ENCODE results near the gene RYR2. TPM values are rescaled to one million over a fixed set of nuclear protein-coding genes. Genes with fewer than 3 reads are reported as not detected.

RYR2 gene
- total RNA-seq, 1 donor = not detected

DNA sequence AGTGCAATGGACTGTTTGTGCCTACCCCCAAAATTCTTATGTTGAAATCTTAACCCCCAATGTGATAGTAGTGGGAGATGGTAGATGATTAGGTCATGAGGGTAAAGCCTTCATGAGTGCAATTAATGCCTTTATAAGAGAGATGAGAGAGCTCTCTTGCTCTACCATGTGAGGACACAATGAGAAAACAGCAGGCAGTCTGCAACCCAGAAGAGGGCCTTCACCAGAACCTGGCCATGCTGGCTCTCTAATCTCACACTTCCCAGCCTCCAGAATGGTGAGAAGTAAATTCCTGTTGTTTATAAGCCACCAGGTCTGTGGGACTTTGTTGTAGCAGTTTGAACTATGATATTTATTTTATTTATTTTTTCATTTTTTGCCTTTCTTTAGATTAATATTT is 21.0 kb downstream of the RYR2 start:
- no peak overlapping the region for H3K4me3 ChIP-seq (ENCODE audit: low read depth, low read length)
- no peak for DNase-seq (ENCODE audit: low read depth)
- TF ChIP-seq CTCF (IDR thresholded peaks at IDR 0.05; ENCODE audit: insufficient read depth, low read length) = no peak

- no peak for DNase-seq (ENCODE audit: low read depth)
- TF ChIP-seq CTCF (IDR thresholded peaks at IDR 0.05; ENCODE audit: insufficient read depth, low read length) = no peak
- H3K4me3 ChIP-seq (ENCODE audit: low read depth, low read length) = no peak overlapping the region
Measured at GRCh38 chr1:237065903-237066302, 23.9 kb downstream of the RYR2 start.

- H3K4me3 ChIP-seq (ENCODE audit: low read depth, low read length) = no peak overlapping the region
- no peak for TF ChIP-seq CTCF (IDR thresholded peaks at IDR 0.05; ENCODE audit: insufficient read depth, low read length)
- no peak for DNase-seq (ENCODE audit: low read depth)
Measured at GRCh38 chr1:237070519-237070918, 28.5 kb downstream of the RYR2 start.

GRCh38 chr1:237071641-237072420 is 29.8 kb downstream of the RYR2 start:
- DNase-seq (ENCODE audit: low read depth) = no peak
- no peak for TF ChIP-seq CTCF (IDR thresholded peaks at IDR 0.05; ENCODE audit: insufficient read depth, low read length)
- no peak overlapping the region for H3K4me3 ChIP-seq (ENCODE audit: low read depth, low read length)

DNA sequence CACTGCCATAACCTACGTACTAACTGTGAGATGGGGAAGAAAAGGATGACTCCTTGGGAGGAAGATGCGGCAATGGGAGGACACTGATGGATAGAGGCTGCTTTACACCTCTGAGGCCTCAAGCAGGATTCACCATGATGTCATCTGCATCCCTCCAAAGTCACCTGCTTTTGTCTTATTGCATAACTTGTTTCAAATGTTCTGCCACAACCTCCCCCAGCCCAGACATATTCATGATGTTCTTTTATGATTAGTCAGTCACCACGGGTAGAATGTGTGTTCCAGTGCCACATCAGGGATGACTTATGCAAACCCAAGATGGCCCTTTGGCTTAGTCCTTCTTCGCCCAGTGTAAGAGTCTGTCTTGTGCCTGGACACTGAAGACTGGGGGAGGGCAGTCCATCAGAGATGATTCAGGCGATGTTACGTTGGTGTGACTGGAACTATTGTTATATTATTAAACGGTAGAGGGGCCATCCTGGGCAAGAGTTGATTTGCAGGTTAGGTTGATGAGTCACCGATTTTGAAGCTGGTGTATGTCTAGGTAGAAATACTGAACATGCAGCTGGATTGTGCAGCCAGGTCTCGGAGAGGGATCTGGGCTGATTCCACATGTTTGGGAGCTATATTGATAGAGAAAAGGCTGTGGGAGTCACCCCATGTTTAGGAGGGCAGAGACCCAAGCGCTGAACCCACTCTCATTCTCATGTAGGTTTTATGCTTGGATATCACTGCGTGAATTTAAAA is 32.6 kb downstream of the RYR2 start:
- DNase-seq (ENCODE audit: low read depth) = no peak
- H3K4me3 ChIP-seq (ENCODE audit: low read depth, low read length) = no peak overlapping the region
- no peak for TF ChIP-seq CTCF (IDR thresholded peaks at IDR 0.05; ENCODE audit: insufficient read depth, low read length)

GRCh38 chr1:237084341-237085077 is 42.5 kb downstream of the RYR2 start:
- no peak overlapping the region for H3K4me3 ChIP-seq (ENCODE audit: low read depth, low read length)
- TF ChIP-seq CTCF (IDR thresholded peaks at IDR 0.05; ENCODE audit: insufficient read depth, low read length) = no peak
- DNase-seq (ENCODE audit: low read depth) = no peak

All from fibroblast of the aortic adventitia (primary cell).